Measurements from ENCODE around the gene P2RX1. TPM values are rescaled to one million over a fixed set of nuclear protein-coding genes. Genes with fewer than 3 reads are reported as not detected.

Gene P2RX1
- total RNA-seq, 4 donors from 2014 or later = 1.2 to 13.0 (median 2.1) TPM

DNA sequence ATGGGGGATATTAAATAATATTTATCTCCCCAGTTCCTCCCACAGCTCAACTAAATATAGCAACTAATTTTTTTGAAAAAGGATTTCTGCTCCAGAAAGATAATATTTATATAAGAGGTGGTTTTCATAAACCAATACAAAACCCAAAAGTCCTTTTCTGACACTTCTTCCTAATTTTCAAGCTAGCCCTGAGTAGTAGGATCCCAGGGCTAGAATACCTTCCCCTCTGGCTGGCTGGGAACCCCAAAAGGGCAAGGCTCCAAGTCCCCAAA, 46.6 kb upstream of the P2RX1 start:
- intact Hi-C loops (cut with DNase I) = no loop called here
- Histone ChIP-seq H3K27ac (peak overlapping the region in 3 of 4 donors; percentile 53 to 89 (median 86)), H3K36me3 (no peaks in the 10 kb centered on the region), H3K4me3 (peak overlapping the region; percentile 42 to 84 (median 52)), H3K9me3 (no peaks in the 10 kb centered on the region), H3K27me3 (peaks cover 3 to 49% (median 6%) of the 10 kb centered on the region in 4 donors), H3K4me1 (peaks cover 24 to 76% (median 28%) of the 10 kb centered on the region in 3 donors)
- DNase-seq = no peak
- no peak for TF ChIP-seq POLR2A (IDR thresholded peaks at IDR 0.05)
- TF ChIP-seq, protein P1, sequence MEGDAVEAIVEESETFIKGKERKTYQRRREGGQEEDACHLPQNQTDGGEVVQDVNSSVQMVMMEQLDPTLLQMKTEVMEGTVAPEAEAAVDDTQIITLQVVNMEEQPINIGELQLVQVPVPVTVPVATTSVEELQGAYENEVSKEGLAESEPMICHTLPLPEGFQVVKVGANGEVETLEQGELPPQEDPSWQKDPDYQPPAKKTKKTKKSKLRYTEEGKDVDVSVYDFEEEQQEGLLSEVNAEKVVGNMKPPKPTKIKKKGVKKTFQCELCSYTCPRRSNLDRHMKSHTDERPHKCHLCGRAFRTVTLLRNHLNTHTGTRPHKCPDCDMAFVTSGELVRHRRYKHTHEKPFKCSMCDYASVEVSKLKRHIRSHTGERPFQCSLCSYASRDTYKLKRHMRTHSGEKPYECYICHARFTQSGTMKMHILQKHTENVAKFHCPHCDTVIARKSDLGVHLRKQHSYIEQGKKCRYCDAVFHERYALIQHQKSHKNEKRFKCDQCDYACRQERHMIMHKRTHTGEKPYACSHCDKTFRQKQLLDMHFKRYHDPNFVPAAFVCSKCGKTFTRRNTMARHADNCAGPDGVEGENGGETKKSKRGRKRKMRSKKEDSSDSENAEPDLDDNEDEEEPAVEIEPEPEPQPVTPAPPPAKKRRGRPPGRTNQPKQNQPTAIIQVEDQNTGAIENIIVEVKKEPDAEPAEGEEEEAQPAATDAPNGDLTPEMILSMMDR (IDR thresholded peaks at IDR 0.05) = no peak

DNA sequence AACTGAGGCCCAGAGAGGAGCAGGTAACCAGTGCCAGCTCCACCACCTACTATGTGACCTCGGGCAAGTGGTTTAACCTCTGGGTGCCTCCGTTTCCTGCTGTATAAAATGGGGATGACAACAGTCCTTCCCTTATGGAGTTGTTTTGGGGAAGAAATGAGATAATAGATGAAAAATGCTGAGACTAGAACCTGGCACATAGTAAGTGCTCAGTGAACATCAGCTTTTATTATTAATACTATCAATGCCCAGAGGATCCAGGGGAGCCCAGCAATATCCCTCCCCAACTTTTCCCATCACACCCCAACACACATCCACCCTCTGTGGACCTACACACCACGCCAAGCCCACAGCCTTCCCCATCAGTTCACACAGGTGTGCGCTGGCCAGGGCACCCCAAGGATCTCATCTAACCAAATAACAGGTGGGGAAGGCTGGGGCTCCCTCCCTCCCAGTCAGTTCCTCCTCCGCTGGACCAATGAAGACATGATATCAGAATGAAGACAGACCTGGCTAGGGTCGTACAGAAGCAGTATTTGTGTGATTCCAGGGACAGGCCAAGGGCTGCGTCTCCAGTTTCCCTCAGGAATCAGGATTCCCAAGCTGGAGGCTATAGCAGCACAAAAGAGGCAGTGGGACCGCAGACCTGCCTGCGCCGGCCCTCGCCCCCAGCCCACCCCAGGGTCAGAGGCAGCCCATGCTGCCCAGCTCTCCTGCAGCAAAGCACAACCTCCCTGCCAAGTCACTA, 46.1 kb upstream of the P2RX1 start:
- Histone ChIP-seq H3K4me1 (peaks cover 24 to 77% (median 28%) of the 10 kb centered on the region in 3 donors), H3K36me3 (no peaks in the 10 kb centered on the region), H3K4me3 (peak overlapping the region in 3 of 4 donors; percentile 42 to 84 (median 61)), H3K27ac (peak overlapping the region in 3 of 4 donors; percentile 28 to 86 (median 53)), H3K27me3 (peaks cover 3 to 49% (median 6%) of the 10 kb centered on the region in 4 donors), H3K9me3 (no peaks in the 10 kb centered on the region)
- DNase-seq = no peak
- 48 to 60% methylated on average over 10 of the region's 11 CpGs for WGBS, 2 donors
- intact Hi-C loops (cut with DNase I) = no loop called here
- TF ChIP-seq, protein P1 (IDR thresholded peaks at IDR 0.05) = no peak
- TF ChIP-seq POLR2A (IDR thresholded peaks at IDR 0.05) = no peak

DNA sequence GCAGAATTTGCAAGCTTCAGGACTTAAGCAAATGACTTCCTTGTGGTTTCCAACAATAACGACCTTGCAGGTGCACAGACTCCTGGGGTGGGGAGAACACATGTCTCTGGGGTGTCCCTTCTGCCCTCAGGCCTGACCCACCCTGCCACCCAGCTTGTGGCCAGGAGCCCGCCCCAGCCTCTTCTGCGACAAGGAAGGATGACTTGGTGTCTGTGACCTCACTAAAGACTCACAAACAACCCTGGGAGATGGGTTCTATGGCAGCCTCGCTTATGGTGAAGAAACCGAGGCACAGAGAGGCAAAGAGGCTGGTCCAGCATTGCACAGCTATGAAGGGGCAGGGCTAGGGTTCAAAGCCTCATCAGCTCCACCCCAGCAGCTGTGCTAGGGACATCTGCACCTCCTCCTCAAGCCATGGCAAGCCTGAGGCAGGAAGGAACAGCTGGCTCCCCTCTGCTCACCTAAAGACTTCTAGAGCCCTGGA, 45.3 kb upstream of the P2RX1 start:
- intact Hi-C loops (cut with DNase I) = no loop called here
- Histone ChIP-seq H3K36me3 (no peaks in the 10 kb centered on the region), H3K4me1 (peaks cover 24 to 77% (median 28%) of the 10 kb centered on the region in 3 donors), H3K27ac (peak overlapping the region in 2 of 4 donors; percentile 28 to 29), H3K9me3 (no peaks in the 10 kb centered on the region), H3K27me3 (peaks cover 3 to 47% (median 6%) of the 10 kb centered on the region in 4 donors), H3K4me3 (peak overlapping the region in 2 of 4 donors; percentile 5 to 84)
- 76% methylated on average over 4 of the region's 5 CpGs; no CpG with 5 or more reads in 1 of the 2 donors for WGBS, 2 donors
- peak in 1 of 4 donors; percentile 20 for TF ChIP-seq POLR2A (IDR thresholded peaks at IDR 0.05)
- TF ChIP-seq, protein P1 (IDR thresholded peaks at IDR 0.05) = no peak
- DNase-seq = peak; percentile 40

DNA sequence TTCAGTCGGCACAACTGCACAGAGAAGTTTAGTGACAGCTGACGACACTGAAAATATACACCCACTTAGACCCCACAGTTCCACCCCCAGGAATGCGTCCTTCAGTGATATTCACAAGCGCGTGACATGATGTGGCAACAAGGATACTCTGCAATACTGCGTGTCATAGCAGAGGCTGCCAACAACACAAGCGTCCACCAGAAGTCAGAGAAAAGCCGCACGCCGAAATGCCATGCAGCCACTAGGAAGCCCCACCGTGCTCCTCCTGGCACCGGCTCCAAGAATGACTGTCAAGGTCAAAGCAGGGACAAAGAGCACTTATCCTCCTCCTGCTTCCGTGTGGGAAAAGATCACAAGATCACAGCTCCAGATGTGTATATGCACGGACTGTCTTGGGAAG, 44.5 kb upstream of the P2RX1 start:
- peak overlapping the region in 2 of 4 donors; percentile 51 to 64 for H3K27ac ChIP-seq
- peaks cover 3 to 45% (median 6%) of the 10 kb centered on the region in 4 donors for H3K27me3 ChIP-seq
- TF ChIP-seq, protein P1 (IDR thresholded peaks at IDR 0.05) = no peak
- TF ChIP-seq POLR2A (IDR thresholded peaks at IDR 0.05) = no peak
- peaks cover 24 to 78% (median 28%) of the 10 kb centered on the region in 3 donors for H3K4me1 ChIP-seq
- intact Hi-C loops (cut with DNase I) = no loop called here
- peak overlapping the region in 1 of 4 donors; percentile 18 for H3K4me3 ChIP-seq
- H3K36me3 ChIP-seq = no peaks in the 10 kb centered on the region
- no peak for DNase-seq
- 62 to 72% methylated on average over 13 to 14 of the region's 14 CpGs for WGBS, 2 donors
- H3K9me3 ChIP-seq = no peaks in the 10 kb centered on the region

DNA sequence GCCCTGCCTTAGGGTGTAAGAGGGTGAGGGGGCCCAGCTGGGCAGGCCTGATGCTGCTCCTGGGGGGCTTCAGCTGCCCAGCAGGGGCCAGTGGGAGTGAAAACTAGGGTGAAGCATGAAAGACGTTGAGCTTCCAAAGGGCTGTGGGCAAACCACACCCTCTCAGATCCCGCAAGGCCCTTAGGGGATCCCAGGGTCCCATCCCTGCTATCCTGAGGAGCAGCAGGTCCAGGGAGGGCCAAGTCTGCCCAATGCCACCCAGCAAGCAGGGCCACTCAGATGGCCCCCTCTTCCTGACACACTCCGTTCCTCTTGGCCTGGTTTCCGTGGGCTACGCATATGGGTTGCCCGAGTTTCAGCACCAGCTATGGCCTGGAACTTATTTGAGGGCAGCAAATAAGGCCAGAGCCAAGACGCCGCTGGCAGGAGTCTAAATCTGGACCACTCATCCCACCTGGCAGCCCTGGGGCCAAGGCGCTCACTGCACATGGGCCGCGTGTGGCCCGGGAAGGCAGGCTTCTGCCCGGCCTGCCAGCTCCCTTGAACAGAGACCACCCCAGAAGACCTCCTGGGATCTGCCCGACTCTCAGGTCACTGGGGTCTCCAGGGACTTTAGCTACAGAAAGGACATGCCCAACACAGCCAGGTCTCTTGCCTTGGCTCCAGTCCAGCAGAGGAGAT, 43.8 kb upstream of the P2RX1 start:
- no peak for DNase-seq
- Histone ChIP-seq H3K27me3 (peaks cover 3 to 39% (median 6%) of the 10 kb centered on the region in 4 donors), H3K4me1 (peaks cover 19 to 78% (median 24%) of the 10 kb centered on the region in 3 donors), H3K9me3 (no peaks in the 10 kb centered on the region), H3K36me3 (no peaks in the 10 kb centered on the region), H3K27ac (peak overlapping the region in 3 of 4 donors; percentile 39 to 64 (median 51)), H3K4me3 (no peak overlapping the region)
- WGBS, 2 donors = 100% methylated on average over 2 of the region's 14 CpGs; no CpG with 5 or more reads in 1 of the 2 donors
- no peak for TF ChIP-seq POLR2A (IDR thresholded peaks at IDR 0.05)
- TF ChIP-seq, protein P1 (IDR thresholded peaks at IDR 0.05) = no peak
- intact Hi-C loops (cut with DNase I) = no loop called here

Data from esophagus squamous epithelium (tissue), 5 donors.